ENCODE data around the gene MLNR. TPM values are rescaled to one million over a fixed set of nuclear protein-coding genes. Genes with fewer than 3 reads are reported as not detected.

The MLNR gene
- total RNA-seq, 1 experiment from 2014 or later: not detected

DNA sequence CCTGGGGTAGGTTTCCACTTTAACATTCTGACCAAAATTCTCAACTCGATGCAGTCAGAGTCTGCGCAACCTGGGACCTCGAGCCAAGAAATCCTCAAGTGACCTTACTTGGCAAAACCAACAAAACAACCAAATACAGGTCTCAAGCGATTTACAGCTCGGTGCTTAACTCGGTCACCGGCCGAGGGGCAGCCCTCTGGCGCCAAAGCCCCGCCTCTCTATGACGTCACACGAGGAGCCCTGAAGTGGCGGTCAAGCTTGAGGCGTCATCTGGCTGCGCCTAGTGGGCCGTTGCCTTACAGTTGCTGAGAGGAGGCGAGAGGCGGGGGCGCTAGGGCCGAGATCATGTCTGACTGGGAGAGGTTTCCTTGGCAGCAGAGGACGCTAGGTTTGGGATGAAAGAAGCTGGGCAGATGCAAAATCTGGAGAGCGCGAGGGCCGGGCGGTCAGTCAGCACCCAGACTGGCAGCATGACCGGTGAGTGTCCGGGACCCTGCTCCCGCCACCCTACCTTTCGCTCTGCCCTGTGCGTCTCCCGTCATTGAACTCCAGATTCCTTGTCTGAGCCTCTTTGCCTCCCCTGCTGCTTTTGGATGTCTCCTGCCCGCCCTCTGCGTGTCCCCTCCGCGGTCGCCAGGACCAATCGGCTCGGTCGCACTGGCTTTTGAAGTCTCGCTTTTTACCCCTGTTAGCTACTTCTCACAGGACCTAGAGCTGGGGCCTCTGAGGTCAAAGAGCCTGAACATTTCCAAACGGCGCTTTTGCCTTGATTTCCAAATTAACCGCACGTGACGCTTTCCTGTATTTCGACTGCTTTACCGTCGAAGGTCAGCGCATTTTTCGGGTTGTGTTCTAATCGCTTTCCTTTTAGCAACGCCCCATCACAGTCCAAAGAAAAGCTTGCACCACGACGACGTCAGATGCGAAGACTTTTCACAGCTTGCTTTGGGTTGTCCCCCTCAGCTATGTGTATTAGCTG, 27.8 kb downstream of the MLNR start, which contains the start of gene CDADC1:
Gene CDADC1 (plus strand): TSS at position 283 of the 979 bp plus-strand sequence. CDS start 113 bp downstream, at position 396.
- peaks cover 4 to 15% of the 10 kb centered on the region in 2 experiments; a peak in 3 of 4 replicates for H3K4me1 ChIP-seq (ENCODE audit: control insufficient read depth in 1 of 2, insufficient read depth in 2 of 2, low read length in 2 of 2)
- TSS peak; percentile 55 for BruUV-seq (replicated peaks)
- peaks cover 16% of the 10 kb centered on the region for H3K79me2 ChIP-seq (ENCODE audit: insufficient read depth, low read length)
- no peaks in the 10 kb centered on the region for H3K36me3 ChIP-seq (ENCODE audit: control insufficient read depth in 1 of 2, insufficient read depth in 2 of 2, low read length in 2 of 2)
- peak within 1 kb of the TSS; percentile 82 for H3K9ac ChIP-seq (ENCODE audit: low read length)
- peak within 1 kb of the TSS; percentile 63 for H2AFZ ChIP-seq (ENCODE audit: low read depth, low read length, poor library complexity, severe bottlenecking)
- H4K20me1 ChIP-seq (ENCODE audit: insufficient read depth): no peaks in the 10 kb centered on the region
- peak; percentile 94 for ATAC-seq
- H3K9me3 ChIP-seq (ENCODE audit: control insufficient read depth in 1 of 2, insufficient read depth in 1 of 2, low read depth in 1 of 2, low read length in 2 of 2): no peaks in the 10 kb centered on the region
- ChIA-PET RAD21 (ENCODE audit: low non-redundant PET in 1 of 2, low total read pairs in 2 of 2, uncharacterized antibody in 2 of 2, unreplicated experiment in 2 of 2) (no interaction called here), CTCF (interaction anchor here (1.2 to 2.6 kb wide), 4 partner anchors 33 to 359 kb away, joined by 3 to 13 read pairs (median 5); no protein-coding TSS in a partner anchor), POLR2A (interaction anchor here (0.8 to 1.6 kb wide), 3 partner anchors 10 to 360 kb away, joined by 3 to 4 read pairs (median 3); no protein-coding TSS in a partner anchor)
- H3K27ac ChIP-seq (ENCODE audit: low read depth, low read length): peak within 1 kb of the TSS; percentile 57
- TF ChIP-seq YY1 (IDR thresholded peaks at IDR 0.05; ENCODE audit: extremely low read depth, insufficient replicate concordance, low read depth, low read length) (peak; percentile 44), JUND (IDR thresholded peaks at IDR 0.05) (no peak; the same call in 1 of the 2 replicates), EZH2phosphoT487 (IDR thresholded peaks at IDR 0.05; ENCODE audit: borderline replicate concordance) (no peak), FOSL1 (IDR thresholded peaks at IDR 0.05; ENCODE audit: low read depth) (no peak), POLR2A (IDR thresholded peaks at IDR 0.05; ENCODE audit: borderline replicate concordance, extremely low read depth, insufficient read depth, insufficient read length) (no peak), POLR2AphosphoS5 (IDR thresholded peaks at IDR 0.05; ENCODE audit: low read depth, low read length) (peak; percentile 86), EGR1 (IDR thresholded peaks at IDR 0.05; ENCODE audit: low read depth) (peak; percentile 56; the same call in 1 of the 2 replicates), TCF7L2 (IDR thresholded peaks at IDR 0.05; ENCODE audit: borderline replicate concordance, extremely low read depth, insufficient read depth, insufficient read length) (peak; percentile 53), SP1 (IDR thresholded peaks at IDR 0.05; ENCODE audit: low read depth) (peak; percentile 68), SIN3A (IDR thresholded peaks at IDR 0.05; ENCODE audit: low read depth) (peak; percentile 77), CBX3 (IDR thresholded peaks at IDR 0.05; ENCODE audit: low read depth) (peak; percentile 60), SRF (IDR thresholded peaks at IDR 0.05; ENCODE audit: low read depth) (peak; percentile 87), ZFX (IDR thresholded peaks at IDR 0.05) (peak; percentile 33; the same call in 1 of the 2 replicates), ELF1 (IDR thresholded peaks at IDR 0.05; ENCODE audit: borderline replicate concordance, low read depth) (no peak), CEBPB (IDR thresholded peaks at IDR 0.05; ENCODE audit: low read depth) (no peak)
- TF ChIP-seq, protein P1, sequence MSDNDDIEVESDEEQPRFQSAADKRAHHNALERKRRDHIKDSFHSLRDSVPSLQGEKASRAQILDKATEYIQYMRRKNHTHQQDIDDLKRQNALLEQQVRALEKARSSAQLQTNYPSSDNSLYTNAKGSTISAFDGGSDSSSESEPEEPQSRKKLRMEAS (IDR thresholded peaks at IDR 0.05): peak; percentile 1; the same call in 1 of the 2 replicates
- TF ChIP-seq, protein P2, sequence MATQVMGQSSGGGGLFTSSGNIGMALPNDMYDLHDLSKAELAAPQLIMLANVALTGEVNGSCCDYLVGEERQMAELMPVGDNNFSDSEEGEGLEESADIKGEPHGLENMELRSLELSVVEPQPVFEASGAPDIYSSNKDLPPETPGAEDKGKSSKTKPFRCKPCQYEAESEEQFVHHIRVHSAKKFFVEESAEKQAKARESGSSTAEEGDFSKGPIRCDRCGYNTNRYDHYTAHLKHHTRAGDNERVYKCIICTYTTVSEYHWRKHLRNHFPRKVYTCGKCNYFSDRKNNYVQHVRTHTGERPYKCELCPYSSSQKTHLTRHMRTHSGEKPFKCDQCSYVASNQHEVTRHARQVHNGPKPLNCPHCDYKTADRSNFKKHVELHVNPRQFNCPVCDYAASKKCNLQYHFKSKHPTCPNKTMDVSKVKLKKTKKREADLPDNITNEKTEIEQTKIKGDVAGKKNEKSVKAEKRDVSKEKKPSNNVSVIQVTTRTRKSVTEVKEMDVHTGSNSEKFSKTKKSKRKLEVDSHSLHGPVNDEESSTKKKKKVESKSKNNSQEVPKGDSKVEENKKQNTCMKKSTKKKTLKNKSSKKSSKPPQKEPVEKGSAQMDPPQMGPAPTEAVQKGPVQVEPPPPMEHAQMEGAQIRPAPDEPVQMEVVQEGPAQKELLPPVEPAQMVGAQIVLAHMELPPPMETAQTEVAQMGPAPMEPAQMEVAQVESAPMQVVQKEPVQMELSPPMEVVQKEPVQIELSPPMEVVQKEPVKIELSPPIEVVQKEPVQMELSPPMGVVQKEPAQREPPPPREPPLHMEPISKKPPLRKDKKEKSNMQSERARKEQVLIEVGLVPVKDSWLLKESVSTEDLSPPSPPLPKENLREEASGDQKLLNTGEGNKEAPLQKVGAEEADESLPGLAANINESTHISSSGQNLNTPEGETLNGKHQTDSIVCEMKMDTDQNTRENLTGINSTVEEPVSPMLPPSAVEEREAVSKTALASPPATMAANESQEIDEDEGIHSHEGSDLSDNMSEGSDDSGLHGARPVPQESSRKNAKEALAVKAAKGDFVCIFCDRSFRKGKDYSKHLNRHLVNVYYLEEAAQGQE (IDR thresholded peaks at IDR 0.05; ENCODE audit: low read depth): no peak
- TF ChIP-seq, protein P3, sequence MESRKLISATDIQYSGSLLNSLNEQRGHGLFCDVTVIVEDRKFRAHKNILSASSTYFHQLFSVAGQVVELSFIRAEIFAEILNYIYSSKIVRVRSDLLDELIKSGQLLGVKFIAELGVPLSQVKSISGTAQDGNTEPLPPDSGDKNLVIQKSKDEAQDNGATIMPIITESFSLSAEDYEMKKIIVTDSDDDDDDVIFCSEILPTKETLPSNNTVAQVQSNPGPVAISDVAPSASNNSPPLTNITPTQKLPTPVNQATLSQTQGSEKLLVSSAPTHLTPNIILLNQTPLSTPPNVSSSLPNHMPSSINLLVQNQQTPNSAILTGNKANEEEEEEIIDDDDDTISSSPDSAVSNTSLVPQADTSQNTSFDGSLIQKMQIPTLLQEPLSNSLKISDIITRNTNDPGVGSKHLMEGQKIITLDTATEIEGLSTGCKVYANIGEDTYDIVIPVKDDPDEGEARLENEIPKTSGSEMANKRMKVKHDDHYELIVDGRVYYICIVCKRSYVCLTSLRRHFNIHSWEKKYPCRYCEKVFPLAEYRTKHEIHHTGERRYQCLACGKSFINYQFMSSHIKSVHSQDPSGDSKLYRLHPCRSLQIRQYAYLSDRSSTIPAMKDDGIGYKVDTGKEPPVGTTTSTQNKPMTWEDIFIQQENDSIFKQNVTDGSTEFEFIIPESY (IDR thresholded peaks at IDR 0.05; ENCODE audit: extremely low read depth, insufficient replicate concordance, low read length): no peak
- TF ChIP-seq, protein P4, sequence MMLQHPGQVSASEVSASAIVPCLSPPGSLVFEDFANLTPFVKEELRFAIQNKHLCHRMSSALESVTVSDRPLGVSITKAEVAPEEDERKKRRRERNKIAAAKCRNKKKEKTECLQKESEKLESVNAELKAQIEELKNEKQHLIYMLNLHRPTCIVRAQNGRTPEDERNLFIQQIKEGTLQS (IDR thresholded peaks at IDR 0.05): no peak
- intact Hi-C loops (cut with micrococcal nuclease): no loop called here
- peak; percentile 88 for DNase-seq (ENCODE audit: low read depth, low spot score)
- peaks cover 8% of the 10 kb centered on the region; the same call in 1 of the 2 replicates for H3K9me2 ChIP-seq (ENCODE audit: insufficient read depth)
- H3K4me2 ChIP-seq (ENCODE audit: low read length): peak within 1 kb of the TSS; percentile 91
- H3K4me3 ChIP-seq (replicated peaks in 1 of 2; ENCODE audit: low read depth in 1 of 2, low read length in 2 of 2): peak within 1 kb of the TSS; percentile 85 to 97
- peaks cover 9% of the 10 kb centered on the region; the same call in 1 of the 2 replicates for H3K27me3 ChIP-seq (ENCODE audit: insufficient read depth, low read length)
